Measurements from ENCODE around the gene PHACTR1.

Gene PHACTR1

GRCh38 chr6:13035606-13036005 lies 319.0 kb downstream of the PHACTR1 start:
- DNase-seq = no peak

DNA sequence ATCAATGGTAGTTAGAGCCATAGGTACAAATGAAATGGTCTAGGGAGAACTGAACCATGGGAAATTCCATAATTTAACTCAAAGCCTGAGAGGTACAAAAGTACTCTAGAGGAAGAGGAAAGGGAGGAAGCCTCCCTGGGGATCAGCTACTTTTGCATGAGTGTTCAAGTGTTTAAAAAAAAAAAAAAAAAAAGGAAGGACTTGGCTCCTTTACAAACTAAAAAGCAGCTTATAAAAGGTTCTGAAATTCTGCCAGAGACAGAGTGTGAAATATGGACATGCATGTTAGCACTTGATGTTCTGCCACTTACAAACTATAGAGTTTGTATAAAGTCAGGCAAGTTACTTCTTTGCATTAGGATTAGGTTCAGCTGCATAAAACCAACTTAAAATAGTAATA lies 321.7 kb downstream of the PHACTR1 start:
- no peak for DNase-seq

- no peak for DNase-seq
Measured at GRCh38 chr6:13038741-13039190, 322.2 kb downstream of the PHACTR1 start.

- DNase-seq = no peak
Measured at GRCh38 chr6:13044390-13044789, 327.8 kb downstream of the PHACTR1 start.

GRCh38 chr6:13044896-13045295 lies 328.3 kb downstream of the PHACTR1 start:
- DNase-seq = no peak

DNA sequence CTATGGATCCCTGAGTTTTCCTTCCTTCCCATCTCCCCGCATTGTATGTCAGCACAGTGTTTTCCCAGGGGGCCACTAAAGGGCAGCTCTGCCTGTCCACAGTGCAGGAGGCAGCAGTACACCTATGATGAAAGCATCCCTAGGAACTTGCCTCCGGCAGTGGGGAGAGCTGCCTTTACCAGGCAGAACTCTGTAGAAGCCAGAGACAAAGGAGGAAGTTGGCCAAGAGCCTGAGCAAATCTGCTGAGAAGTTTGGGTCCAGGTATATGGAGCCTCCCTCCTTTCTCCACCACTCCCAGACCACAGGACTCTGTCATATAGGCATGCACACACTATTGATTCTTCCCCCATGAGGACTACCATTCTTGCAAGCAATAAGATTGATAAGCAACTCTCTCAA lies 329.1 kb downstream of the PHACTR1 start:
- DNase-seq = no peak

DNA sequence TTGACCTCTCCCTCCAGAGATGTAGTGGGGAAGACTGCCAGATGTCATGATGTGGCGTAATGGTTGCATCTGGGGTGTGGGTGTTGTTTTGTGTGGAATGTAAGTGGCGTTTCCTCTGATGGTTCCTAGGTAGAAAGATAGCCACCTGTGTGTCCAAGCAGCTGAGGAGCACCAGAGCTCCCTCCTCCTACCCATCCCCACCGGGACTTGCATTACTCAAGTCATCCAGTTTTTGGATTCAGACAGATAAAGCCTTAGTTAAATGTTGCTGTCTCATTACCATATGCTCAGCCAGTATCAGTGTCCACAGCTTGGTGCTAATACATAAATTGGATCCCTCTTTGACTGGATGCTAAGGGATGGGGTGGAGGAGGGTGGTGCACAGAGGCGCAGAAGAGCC lies 329.5 kb downstream of the PHACTR1 start:
- DNase-seq = no peak

DNA sequence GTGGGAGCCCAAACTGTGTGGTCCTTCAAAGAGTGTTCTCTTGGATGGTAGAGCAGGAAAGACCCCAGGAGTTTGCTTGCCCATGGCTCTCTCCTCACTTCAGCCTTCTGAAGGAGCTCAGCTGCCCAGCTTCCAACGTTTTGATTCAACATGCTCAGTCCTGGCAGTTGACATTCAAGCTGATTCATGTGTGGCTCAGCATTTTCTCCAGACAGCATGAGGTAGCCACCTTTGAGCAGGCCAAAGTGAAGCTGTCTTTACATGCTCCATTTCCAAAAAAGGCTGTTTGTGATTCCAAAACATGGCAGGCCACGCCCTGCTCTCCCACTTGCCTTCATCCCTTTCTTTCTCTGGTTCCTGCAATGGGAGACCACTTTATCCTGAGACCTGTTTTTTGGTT lies 331.5 kb downstream of the PHACTR1 start:
- DNase-seq = no peak

GRCh38 chr6:13049666-13050254 lies 333.2 kb downstream of the PHACTR1 start:
- no peak for DNase-seq

- DNase-seq = no peak
Measured at GRCh38 chr6:13053006-13053461, 336.5 kb downstream of the PHACTR1 start.

GRCh38 chr6:13058051-13058450 lies 341.5 kb downstream of the PHACTR1 start:
- DNase-seq = no peak

DNA sequence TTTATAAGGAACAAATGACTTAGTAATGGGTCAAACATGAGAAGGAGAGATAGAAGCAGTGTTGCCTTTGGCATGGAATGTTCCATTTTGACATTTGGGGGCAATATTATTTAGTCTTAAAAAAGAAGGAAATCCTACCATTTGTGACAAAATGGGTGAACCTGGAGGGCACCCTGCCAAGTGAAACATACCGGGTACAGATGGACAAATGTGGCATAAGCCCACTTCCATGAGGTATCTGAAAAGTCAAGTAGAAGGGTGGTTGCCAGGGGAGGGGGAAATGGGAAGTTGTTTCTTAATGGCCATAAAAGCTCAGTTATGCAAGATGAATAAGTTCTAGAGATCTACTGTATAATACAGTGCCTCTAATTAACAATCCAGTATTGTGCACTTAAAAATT lies 342.5 kb downstream of the PHACTR1 start:
- no peak for DNase-seq

- no peak for DNase-seq
Measured at GRCh38 chr6:13063300-13063918, 346.8 kb downstream of the PHACTR1 start.

DNA sequence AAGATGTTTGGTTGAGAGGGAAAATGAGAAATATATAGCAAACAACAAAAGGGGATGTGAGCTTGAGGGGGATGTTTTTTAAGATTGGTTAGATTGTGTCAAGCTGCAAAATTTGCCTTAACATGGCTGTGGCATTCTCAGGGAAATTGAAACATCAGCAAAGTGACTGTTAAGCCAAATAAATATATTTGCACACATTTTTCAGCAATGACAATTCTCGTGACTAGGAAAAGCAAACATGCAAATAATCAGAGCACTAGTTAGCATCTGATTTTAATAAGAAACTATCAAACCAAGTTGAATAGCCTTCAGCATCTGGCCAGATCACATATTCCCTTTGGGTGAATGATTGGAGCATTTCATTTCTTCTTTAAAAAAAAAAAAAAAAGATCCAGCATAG lies 349.0 kb downstream of the PHACTR1 start:
- DNase-seq = no peak

- DNase-seq = no peak
Measured at GRCh38 chr6:13066050-13066449, 349.5 kb downstream of the PHACTR1 start.

DNA sequence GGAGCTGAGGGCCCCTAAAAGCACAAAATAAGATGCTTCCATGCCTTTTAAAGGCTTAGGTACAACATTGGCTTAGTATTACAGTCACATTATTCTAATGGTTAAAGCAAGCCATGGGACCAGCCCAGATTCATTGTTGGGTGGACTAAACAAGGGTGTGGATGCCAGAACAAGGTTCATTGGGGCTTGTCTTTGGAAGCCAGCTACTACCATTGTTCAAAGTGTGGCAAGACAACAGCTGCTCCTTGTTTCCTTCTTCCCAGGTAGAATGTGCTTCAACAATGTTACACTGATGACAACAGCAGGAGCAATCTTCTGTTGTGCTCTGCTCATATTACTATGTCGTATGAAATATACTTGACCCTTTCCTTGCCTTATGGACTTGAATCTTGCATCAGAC lies 350.3 kb downstream of the PHACTR1 start:
- DNase-seq = no peak

- no peak for DNase-seq
Measured at GRCh38 chr6:13068586-13069210, 352.1 kb downstream of the PHACTR1 start.

DNA sequence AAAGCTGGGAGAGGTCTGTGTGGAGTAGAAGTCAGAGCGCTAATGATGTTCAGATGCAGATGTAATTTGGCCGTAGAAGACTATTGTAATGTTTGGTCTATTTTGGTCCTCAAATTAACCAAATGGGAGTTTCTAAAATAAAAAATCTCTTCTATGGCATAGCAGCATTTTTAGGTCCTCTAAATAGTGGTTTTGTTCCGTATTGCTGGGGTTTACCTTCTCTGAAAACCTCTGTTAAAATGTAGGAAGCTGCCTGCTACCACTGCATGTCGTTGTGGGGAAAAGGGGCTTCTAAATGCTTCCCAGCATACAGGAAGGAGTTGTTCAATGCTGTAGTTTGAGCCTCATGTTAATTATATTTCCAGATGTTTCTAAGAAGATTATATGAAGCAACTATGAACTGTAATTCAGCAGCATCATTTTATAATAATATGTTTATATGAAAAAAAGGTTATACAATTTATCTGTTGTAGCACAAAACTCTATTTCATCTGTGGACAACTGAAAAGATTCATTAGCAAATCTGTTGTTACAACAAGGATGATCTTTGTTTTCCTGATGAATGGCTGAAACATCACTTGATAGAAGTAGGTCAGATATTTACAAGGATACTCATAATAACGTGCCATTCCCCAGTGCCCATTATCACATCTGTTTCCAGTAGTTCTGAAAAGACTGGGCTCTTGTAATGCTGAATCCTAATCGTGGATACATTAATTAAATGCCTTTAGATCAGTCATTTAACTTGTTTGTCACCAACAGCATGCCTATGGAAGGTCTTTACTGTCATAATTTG lies 355.2 kb downstream of the PHACTR1 start:
- DNase-seq = no peak

GRCh38 chr6:13072686-13073347 lies 356.2 kb downstream of the PHACTR1 start:
- no peak for DNase-seq

GRCh38 chr6:13074415-13075140 lies 358.0 kb downstream of the PHACTR1 start:
- DNase-seq = no peak

DNA sequence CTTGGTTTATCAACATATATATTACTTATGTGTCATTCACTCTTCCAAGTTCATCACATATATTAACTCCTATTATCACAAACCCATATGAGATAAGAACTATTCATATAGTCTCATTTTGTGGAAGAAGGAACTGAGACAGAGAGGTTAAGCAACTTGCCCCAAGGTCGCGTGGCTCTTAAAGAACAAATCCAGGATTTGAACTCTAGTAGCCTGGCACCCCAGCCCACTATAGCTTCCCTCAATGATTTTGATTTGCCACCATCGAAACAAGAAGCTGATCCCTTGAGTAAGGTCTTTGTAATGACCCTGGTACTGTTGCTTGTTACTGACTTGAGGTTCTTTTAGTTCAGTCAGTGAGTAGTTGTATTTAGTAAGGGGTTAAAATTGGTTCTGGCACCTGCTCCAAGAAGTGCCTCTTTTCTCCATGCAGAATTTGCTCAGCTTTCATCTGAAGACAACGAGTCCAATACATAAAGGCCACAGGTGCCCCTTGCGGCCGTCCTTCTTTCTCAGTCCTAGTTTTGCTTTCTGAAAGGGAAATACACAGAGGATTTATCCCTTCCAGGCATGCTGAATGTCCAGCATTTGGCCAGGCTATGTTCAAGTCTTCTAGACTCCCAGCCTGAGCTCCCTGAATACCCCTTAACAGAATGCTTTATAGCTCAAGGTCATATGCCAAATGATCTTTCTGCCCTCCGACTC lies 358.7 kb downstream of the PHACTR1 start:
- DNase-seq = no peak

GRCh38 chr6:13076575-13076974 lies 360.0 kb downstream of the PHACTR1 start:
- no peak for DNase-seq
